DMS153 treated with DMSO at 0.1 percent for 48 hours (cell line): ENCODE results near the gene LIMK2.
"Not testable (repeated sequence)": the region's sequence is repeated elsewhere in the genome, so short reads cannot be mapped to it uniquely, and the experiment has no call there.

Experiments used
- DNase-seq: peaks from one replicate; lab custom pipeline; 2025; ENCODE audit not compliant: unreplicated experiment; lab: John Stamatoyannopoulos, UW

Gene LIMK2

DNA sequence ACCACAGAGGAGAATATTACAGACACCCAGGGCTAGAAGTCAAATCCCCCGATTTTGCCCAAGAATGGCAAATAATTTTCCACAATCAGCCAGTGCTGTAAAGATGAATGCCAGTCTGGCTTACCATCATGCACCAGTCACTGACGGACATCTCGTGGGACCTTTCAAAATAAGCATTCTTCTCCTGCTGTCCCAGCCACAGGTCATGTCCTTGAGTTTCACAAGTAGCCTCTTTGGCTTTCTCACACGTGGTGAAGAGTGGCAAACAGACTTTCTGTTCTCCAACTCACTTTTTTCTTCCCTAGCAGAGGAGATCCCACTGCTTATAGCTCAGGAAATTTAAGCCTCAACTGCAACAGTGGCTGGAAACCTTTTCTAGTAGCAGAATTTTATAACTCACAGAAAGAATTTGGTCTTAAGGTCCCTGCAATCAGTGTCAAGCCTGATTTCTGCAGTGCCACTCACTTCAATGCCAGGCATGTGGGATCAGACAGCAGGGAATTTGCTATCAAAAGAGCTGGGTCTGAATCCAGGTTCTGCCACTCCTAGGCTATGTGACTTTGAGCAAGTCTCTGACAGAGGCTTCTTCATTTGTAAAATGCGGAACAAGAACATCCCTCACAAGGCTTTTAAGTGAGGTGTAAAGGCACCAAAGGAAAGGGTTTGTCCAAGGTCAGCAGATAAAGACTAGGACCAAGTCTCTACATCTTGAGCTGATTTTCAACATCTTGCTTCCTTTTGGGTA is 76.6 kb downstream of the LIMK2 start:
- no peak for DNase-seq

DNA sequence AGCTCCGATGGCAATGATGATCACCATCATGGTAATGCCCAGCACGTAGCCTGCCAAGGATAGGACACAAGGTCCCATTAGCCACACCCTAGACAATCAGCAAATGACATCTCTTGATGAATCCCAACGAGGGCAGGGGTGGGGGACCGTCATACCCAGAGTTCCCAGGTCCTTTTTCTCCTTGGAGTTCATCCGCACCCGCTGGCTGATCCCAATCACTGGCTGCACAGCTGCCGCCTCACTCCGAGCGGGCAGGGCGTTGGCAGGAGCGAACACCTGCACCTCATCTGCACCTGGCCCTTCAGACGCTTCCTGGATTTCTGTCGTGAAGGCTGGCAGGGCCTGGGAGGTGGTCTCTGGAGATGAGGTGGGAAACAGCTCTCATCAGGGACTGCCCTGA is 77.2 kb downstream of the LIMK2 start:
- peak; percentile 68 for DNase-seq

GRCh38 chr22:31290494-31291471 is 78.7 kb downstream of the LIMK2 start:
- DNase-seq = peak; percentile 90

DNA sequence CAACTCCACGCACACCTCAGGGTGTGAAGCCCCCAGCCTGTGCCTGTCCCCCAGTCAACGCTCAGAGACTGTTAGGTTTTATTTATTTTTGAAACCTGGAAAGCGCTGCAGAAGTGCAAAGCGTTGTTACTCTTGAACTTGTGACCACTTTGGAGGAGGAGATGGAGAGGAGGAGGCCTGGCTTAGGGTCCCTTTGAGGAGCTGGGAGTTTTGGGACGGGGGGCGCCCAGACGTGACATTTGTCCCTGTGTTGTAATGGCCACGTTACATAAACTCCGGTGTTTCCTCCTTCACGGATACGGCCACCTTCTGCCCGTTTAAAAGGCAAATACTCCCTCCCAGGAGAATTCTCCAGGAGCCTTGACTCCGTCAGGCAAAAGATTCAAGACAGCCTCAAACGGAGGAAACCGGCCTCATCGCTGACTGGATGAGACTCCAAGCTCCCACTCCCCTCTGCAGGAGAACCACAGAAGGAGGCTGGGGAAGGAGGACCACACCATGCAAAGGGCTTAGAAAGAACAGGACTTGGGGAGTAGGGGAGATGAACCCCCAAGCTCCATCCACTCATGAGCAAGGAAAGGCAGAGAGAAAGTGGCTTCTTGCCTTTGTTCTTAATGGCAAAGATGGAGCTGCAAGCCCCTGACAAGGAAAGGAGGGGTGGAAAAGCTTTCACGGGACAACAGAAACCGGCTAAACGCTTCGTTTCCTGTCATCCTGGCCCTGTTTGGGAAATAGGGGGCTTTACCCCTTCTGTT is 79.6 kb downstream of the LIMK2 start:
- no peak for DNase-seq

- peak; percentile 73 for DNase-seq
These were observed 80.3 kb downstream of the LIMK2 start, which contains the start of gene PIK3IP1 for GRCh38 chr22:31292236-31292989. Gene PIK3IP1, minus strand, starts transcription at chr22:31292488. Its CDS starts 144 bp downstream, at chr22:31292344.

GRCh38 chr22:31295360-31295759 is 83.3 kb downstream of the LIMK2 start:
- no peak for DNase-seq

GRCh38 chr22:31295831-31296657 is 83.9 kb downstream of the LIMK2 start:
- DNase-seq = no peak

- no peak for DNase-seq
These were observed 88.8 kb downstream of the LIMK2 start for GRCh38 chr22:31300896-31301295.

GRCh38 chr22:31302006-31302405 is 89.9 kb downstream of the LIMK2 start:
- DNase-seq = no peak

GRCh38 chr22:31302537-31302936 is 90.4 kb downstream of the LIMK2 start:
- no peak for DNase-seq

DNA sequence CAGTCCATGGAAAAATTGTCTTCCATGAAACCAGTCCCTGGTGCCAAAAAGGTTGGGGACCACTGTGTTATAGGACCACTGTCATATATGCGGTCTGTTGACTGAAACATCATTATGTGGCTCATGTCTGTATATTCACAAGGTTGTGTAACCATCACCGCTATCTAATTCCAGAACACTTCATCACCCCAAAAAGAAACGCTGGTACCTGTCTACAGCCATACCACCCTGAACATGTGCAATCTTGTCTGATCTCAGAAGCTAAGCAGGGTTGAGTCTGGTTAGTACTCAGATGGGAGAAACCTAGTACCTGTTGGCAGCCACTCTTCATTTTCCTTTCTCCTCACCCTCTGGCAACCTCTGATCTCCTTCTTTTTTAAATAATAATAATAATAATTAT is 93.1 kb downstream of the LIMK2 start:
- DNase-seq = no peak

DNA sequence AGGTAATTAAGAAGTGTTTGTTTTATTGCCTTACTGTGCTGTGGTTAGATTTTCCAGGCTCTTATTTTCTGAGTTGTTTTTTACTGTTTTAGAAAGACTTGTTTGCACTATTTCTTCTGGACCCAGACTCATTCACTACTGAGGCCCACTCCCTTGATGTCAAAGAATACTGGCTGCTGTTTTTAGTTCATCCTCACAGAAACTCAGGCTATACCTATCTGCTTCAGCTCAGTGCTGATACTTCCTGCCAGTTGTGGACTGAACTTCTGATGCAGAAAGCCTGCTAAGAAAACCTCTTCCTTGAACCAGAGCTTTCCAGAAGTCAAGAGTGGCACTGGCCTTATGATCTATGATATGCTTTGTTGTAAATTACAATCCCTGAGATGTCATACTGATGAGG is 96.1 kb downstream of the LIMK2 start:
- no peak for DNase-seq

DNA sequence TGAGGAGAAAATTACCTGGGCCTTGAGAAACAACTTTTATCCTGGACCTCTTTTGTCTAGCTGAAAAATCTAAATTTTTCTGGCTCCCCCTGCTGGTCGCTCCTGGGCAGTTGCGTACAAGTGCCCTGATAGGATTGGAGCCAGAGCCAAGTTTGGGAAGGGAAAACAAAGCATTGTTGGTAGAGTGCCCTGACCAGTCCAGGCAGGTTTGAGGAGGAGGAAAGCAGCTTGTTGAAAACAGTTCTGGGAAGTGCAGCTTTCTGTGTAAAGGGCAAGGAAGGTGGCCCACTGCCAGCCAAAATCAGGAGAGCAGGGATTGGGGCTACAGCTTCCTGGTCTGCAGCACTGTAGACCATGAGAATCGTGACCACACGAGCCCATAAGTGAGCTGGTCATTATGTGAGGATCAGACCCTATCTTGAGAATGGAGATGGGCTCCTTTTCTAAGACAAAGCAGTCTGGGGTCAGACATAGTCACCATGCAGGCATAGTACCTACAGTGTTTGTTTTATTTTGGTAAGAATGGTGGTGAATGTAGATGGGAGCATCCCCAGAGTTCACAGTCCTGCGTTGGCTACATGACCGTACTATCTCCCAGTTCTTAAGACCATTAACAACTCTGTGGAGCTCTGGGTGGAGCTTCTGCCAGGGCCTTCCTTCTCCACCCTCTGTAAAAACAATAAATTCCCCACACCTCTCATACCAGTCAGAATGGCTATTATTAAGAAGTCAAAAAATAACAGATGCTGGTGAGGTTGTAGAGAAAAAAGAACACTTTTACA is 101.5 kb downstream of the LIMK2 start:
- DNase-seq = peak; percentile 96

- DNase-seq = not testable (repeated sequence)
These were observed 102.1 kb downstream of the LIMK2 start for GRCh38 chr22:31314220-31314619.

GRCh38 chr22:31321421-31321820 is 109.3 kb downstream of the LIMK2 start:
- DNase-seq = no peak

DNA sequence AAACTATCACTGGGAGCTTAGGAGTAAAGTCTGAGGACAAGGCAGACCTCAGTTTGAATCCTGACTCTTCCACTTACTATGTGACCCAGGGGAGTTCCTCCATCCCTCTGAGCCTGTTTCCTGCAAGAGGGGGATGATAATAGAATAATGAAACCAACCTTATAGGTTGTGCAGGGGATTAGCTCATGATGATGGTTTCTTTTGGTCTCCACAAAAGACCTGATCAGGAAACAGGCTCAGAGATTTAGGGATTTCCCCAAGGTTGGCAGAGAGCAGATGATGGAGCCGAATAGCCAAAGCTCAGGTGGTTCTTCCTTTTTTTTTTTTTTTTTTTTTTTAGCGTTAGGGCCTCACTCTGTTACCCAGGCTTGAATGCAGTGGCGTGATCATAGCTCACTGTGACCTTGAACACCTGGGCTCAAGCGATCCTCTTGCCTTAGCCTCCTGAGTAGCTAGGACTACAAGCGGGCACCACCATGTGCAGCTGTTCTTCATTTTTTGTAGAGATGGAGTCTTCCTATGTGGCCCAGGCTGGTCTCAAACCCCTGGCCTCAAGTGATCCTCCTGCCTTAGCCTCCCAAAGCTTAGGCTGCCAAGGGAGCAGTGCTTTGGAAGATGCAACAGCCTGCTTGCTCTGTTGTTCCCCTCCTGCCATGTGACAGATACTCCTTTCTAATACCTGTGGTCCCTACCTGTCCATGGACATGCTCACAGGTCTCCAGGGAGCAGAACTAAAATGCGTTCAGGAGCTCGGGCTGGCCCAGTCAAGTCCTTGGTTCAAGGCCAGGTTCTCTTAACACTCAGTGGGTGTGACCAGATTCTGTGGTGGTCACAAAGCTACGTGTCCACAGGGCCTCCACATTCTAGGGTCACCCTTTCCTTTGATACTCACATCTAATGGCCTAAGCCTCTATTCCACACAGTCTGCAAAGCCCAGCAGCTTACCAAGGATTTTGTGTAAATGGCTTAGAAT is 111.8 kb downstream of the LIMK2 start:
- DNase-seq = no peak

DNA sequence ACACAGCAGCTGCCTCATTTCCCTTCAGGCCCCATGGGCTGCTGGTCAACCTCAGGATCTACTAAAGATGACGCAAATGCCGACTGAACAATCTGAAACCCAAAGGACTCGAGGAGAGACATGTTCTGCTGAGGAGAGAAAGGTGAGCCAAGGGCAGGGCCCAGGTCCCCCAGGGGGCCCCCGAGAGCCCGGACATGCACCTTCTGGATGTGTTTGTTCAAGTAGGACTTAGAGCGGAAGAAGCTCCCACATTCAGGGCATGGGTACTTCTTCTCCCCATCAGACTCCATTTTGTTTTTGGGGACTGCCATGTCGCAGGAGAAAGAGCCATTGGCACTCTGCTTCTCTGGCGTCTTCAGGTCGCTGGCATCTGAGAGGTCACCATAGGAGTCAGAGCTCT is 114.8 kb downstream of the LIMK2 start:
- DNase-seq = no peak
